Naive thymus-derived CD4-positive, alpha-beta T cell (primary cell): ENCODE data around the gene TTLL9. TPM values are rescaled to one million over a fixed set of nuclear protein-coding genes. Genes with fewer than 3 reads are reported as not detected.

Source experiments
- ATAC-seq: fragments of 150-1000 bp; cut with Tn5 transposase; 2 replicates; pipeline ENCODE4 v1.10.0; 2021; ENCODE audit warnings: mild to moderate bottlenecking, moderate library complexity
- CTCF ChIA-PET: fragments of 350-600 bp; sonication (Branson Sonifier 250); formaldehyde crosslinking; loops from one replicate; lab custom pipeline; 2021; ENCODE audit warnings: antibody characterized with exemption; lab: Charles Lee
- POLR2A ChIA-PET: fragments of 350-600 bp; sonication (Branson Sonifier 250); formaldehyde crosslinking; loops from one replicate; lab custom pipeline; 2021; ENCODE audit warnings: antibody characterized with exemption, inconsistent platforms; lab: Charles Lee
- DNase-seq, 9 donors: peaks; one replicate each; pipeline versions ENCODE4 v3.0.0 to v3.0.0-alpha.2; 2020 to 2022; ENCODE audit warnings: mixed read lengths in 1 of 9
- H3K27ac ChIP-seq: one replicate; pipeline ENCODE4 v1.7.0; 2013; ENCODE audit warnings: mild to moderate bottlenecking, low read depth, low read length, moderate library complexity
- H3K27me3 ChIP-seq, 2 donors: one replicate each; pipeline ENCODE4 v1.7.0; 2013; ENCODE audit warnings: low read length in 2 of 2, mild to moderate bottlenecking in 2 of 2, moderate library complexity in 2 of 2; ENCODE audit not compliant: control insufficient read depth in 2 of 2, insufficient read depth in 2 of 2
- H3K36me3 ChIP-seq, 3 experiments: 1 replicate in 2 of 3; 2 replicates in 1 of 3; pipeline ENCODE4 v1.7.0; 2013; ENCODE audit warnings: low read length in 3 of 3, mild to moderate bottlenecking in 3 of 3, moderate library complexity in 1 of 3; ENCODE audit not compliant: insufficient read depth in 3 of 3, control insufficient read depth in 2 of 3
- H3K4me1 ChIP-seq, 2 donors: one replicate each; pipeline ENCODE4 v1.7.0; 2013; ENCODE audit warnings: low read length in 2 of 2, mild to moderate bottlenecking in 2 of 2, moderate library complexity in 1 of 2; ENCODE audit not compliant: control insufficient read depth in 2 of 2, insufficient read depth in 2 of 2
- H3K4me3 ChIP-seq: 2 replicates; pipeline ENCODE4 v1.7.0; 2013; ENCODE audit warnings: mild to moderate bottlenecking, low read length
- H3K9me3 ChIP-seq, 3 experiments: 1 replicate in 2 of 3; 2 replicates in 1 of 3; pipeline ENCODE4 v1.7.0; 2013; ENCODE audit warnings: low read length in 3 of 3; ENCODE audit not compliant: control insufficient read depth in 2 of 3
- H3K27ac Mint-ChIP-seq, 9 donors: one replicate each; pipeline ENCODE4 v1.8.0; 2020 to 2022; ENCODE audit warnings: mixed read lengths in 9 of 9, mild to moderate bottlenecking in 8 of 9, moderate library complexity in 5 of 9, inconsistent platforms in 2 of 9
- H3K27me3 Mint-ChIP-seq, 5 donors: one replicate each; pipeline ENCODE4 v1.8.0; 2021 to 2022; ENCODE audit warnings: mixed read lengths in 5 of 5, mild to moderate bottlenecking in 1 of 5
- H3K36me3 Mint-ChIP-seq, 5 donors: one replicate each; pipeline ENCODE4 v1.8.0; 2020 to 2022; ENCODE audit warnings: mixed read lengths in 5 of 5, mild to moderate bottlenecking in 3 of 5, inconsistent platforms in 1 of 5
- H3K4me1 Mint-ChIP-seq, 7 donors: one replicate each; pipeline ENCODE4 v1.8.0; 2020 to 2022; ENCODE audit warnings: mixed read lengths in 7 of 7, mild to moderate bottlenecking in 3 of 7, inconsistent platforms in 1 of 7
- H3K4me3 Mint-ChIP-seq, 10 donors: one replicate each; pipeline ENCODE4 v1.8.0; 2020 to 2022; ENCODE audit warnings: mild to moderate bottlenecking in 10 of 10, mixed read lengths in 10 of 10, moderate library complexity in 6 of 10, inconsistent platforms in 2 of 10
- H3K9me3 Mint-ChIP-seq, 11 donors: one replicate each; pipeline ENCODE4 v1.8.0; 2020 to 2022; ENCODE audit warnings: mixed read lengths in 11 of 11, mild to moderate bottlenecking in 4 of 11, inconsistent platforms in 1 of 11, moderate library complexity in 1 of 11
- intact Hi-C, 2 donors: fragments of 100-400 bp; cut with micrococcal nuclease; formaldehyde crosslinking; loops; one replicate each; pipeline ENCODE4 v1.15.1; 2023
- polyA plus RNA-seq, 2 donors: library from polyadenylated mRNA; unstranded; fragments of 300-500 nt; fragmentation: Illumina TruSeq; gene quantifications; one replicate each; pipeline ENCODE4 v1.2.3, GENCODE V29; 2021
- total RNA-seq, 6 experiments: library from RNA in 5 of 6; stranded (reverse) in 5 of 6; gene quantifications; 1 replicate in 5 of 6; 2 replicates in 1 of 6; pipeline ENCODE4 v1.2.3 and lab custom pipeline; 2021 to 2026

The TTLL9 gene
- total and polyA plus RNA-seq, 7 experiments from 2014 or later, result not detected

GRCh38 chr20:31862157-31862470 lies 8.3 kb upstream of the TTLL9 start:
- Mint-ChIP-seq H3K36me3 (no peaks in the 10 kb centered on the region), H3K4me3 (peak overlapping the region; percentile 44 to 88 (median 69)), H3K9me3 (peaks cover 0 to 2% (median 0%) of the 10 kb centered on the region in 11 donors), H3K27me3 (peaks cover 17 to 55% (median 31%) of the 10 kb centered on the region in 5 donors), H3K27ac (peak overlapping the region in 1 of 9 donors; percentile 24), H3K4me1 (peaks cover 5 to 22% (median 11%) of the 10 kb centered on the region in 7 donors)
- ChIA-PET POLR2A (interaction anchor here (0.6 kb wide), 1 partner anchor 89 kb away, joined by 3 read pairs; the partner anchor contains the start of gene PDRG1), CTCF (no interaction called here)
- no peak overlapping the region for H3K27ac ChIP-seq
- no peaks in the 10 kb centered on the region for H3K9me3 ChIP-seq
- no peaks in the 10 kb centered on the region for H3K36me3 ChIP-seq
- intact Hi-C loops, result no loop called here
- H3K4me3 ChIP-seq, result no peak overlapping the region
- peaks cover 4 to 12% of the 10 kb centered on the region in 2 donors for H3K4me1 ChIP-seq
- DNase-seq, result no peak
- peaks cover 0 to 10% of the 10 kb centered on the region in 2 donors for H3K27me3 ChIP-seq
- ATAC-seq, result no peak

GRCh38 chr20:31862506-31862905 lies 7.9 kb upstream of the TTLL9 start:
- Mint-ChIP-seq H3K27me3 (peaks cover 17 to 53% (median 27%) of the 10 kb centered on the region in 5 donors), H3K4me3 (peak overlapping the region in 6 of 10 donors; percentile 49 to 88 (median 64)), H3K9me3 (peaks cover 0 to 2% (median 0%) of the 10 kb centered on the region in 11 donors), H3K4me1 (peaks cover 5 to 20% (median 11%) of the 10 kb centered on the region in 7 donors), H3K36me3 (no peaks in the 10 kb centered on the region), H3K27ac (no peak overlapping the region)
- POLR2A ChIA-PET, result no interaction called here
- H3K27me3 ChIP-seq, result peaks cover 0 to 10% of the 10 kb centered on the region in 2 donors
- CTCF ChIA-PET, result interaction anchor here (0.6 to 1.6 kb wide), 2 partner anchors 8 to 18 kb away, joined by 5 to 6 read pairs; no protein-coding TSS in a partner anchor
- no peak overlapping the region for H3K27ac ChIP-seq
- intact Hi-C loops, result no loop called here
- H3K4me3 ChIP-seq, result no peak overlapping the region
- H3K9me3 ChIP-seq, result no peaks in the 10 kb centered on the region
- peaks cover 4 to 12% of the 10 kb centered on the region in 2 donors for H3K4me1 ChIP-seq
- no peak for DNase-seq
- H3K36me3 ChIP-seq, result no peaks in the 10 kb centered on the region
- no peak for ATAC-seq

- POLR2A ChIA-PET, result no interaction called here
- Mint-ChIP-seq H3K4me3 (no peak overlapping the region), H3K36me3 (no peaks in the 10 kb centered on the region), H3K9me3 (peaks cover 0 to 2% (median 0%) of the 10 kb centered on the region in 11 donors), H3K27ac (peak overlapping the region in 1 of 9 donors; percentile 43), H3K27me3 (peaks cover 13 to 55% (median 24%) of the 10 kb centered on the region in 5 donors), H3K4me1 (peaks cover 5 to 15% (median 11%) of the 10 kb centered on the region in 7 donors)
- H3K27me3 ChIP-seq, result peaks cover 0 to 10% of the 10 kb centered on the region in 2 donors
- ATAC-seq (no peak), DNase-seq (no peak)
- H3K27ac ChIP-seq, result no peak overlapping the region
- CTCF ChIA-PET, result interaction anchor here (0.6 to 1.6 kb wide), 2 partner anchors 9 to 27 kb away, joined by 3 to 5 read pairs; no protein-coding TSS in a partner anchor
- H3K36me3 ChIP-seq, result no peaks in the 10 kb centered on the region
- no peak overlapping the region for H3K4me3 ChIP-seq
- intact Hi-C loops, result no loop called here
- peaks cover 4 to 12% of the 10 kb centered on the region in 2 donors for H3K4me1 ChIP-seq
- H3K9me3 ChIP-seq, result no peaks in the 10 kb centered on the region
Measured at GRCh38 chr20:31863296-31864085, 6.9 kb upstream of the TTLL9 start.

- Mint-ChIP-seq H3K27me3 (peaks cover 12 to 55% (median 25%) of the 10 kb centered on the region in 5 donors), H3K4me1 (peaks cover 9 to 19% (median 13%) of the 10 kb centered on the region in 7 donors), H3K27ac (no peak overlapping the region), H3K36me3 (peaks cover 0 to 1% (median under 1%) of the 10 kb centered on the region in 5 donors), H3K4me3 (no peak overlapping the region), H3K9me3 (peaks cover 0 to 2% (median 0%) of the 10 kb centered on the region in 11 donors)
- H3K36me3 ChIP-seq, result no peaks in the 10 kb centered on the region
- peaks cover 5 to 16% of the 10 kb centered on the region in 2 donors for H3K27me3 ChIP-seq
- ATAC-seq (no peak), DNase-seq (no peak)
- H3K27ac ChIP-seq, result no peak overlapping the region
- intact Hi-C loops, result no loop called here
- no peak overlapping the region for H3K4me3 ChIP-seq
- CTCF ChIA-PET, result no interaction called here
- no peaks in the 10 kb centered on the region for H3K9me3 ChIP-seq
- H3K4me1 ChIP-seq, result peaks cover 4 to 12% of the 10 kb centered on the region in 2 donors
- POLR2A ChIA-PET, result no interaction called here
Measured at GRCh38 chr20:31864521-31865400, 5.7 kb upstream of the TTLL9 start.

GRCh38 chr20:31866221-31866620 lies 4.2 kb upstream of the TTLL9 start:
- DNase-seq (no peak), ATAC-seq (no peak)
- H3K27me3 ChIP-seq, result peaks cover 8 to 19% of the 10 kb centered on the region in 2 donors
- no peaks in the 10 kb centered on the region for H3K36me3 ChIP-seq
- Mint-ChIP-seq H3K27me3 (peaks cover 22 to 53% (median 28%) of the 10 kb centered on the region in 5 donors), H3K4me3 (no peak overlapping the region), H3K36me3 (peaks cover 0 to 8% (median 4%) of the 10 kb centered on the region in 5 donors), H3K9me3 (peaks cover 0 to 2% (median 0%) of the 10 kb centered on the region in 11 donors), H3K4me1 (peaks cover 12 to 20% (median 15%) of the 10 kb centered on the region in 7 donors), H3K27ac (no peak overlapping the region)
- ChIA-PET CTCF (no interaction called here), POLR2A (no interaction called here)
- no peak overlapping the region for H3K4me3 ChIP-seq
- intact Hi-C loops, result no loop called here
- H3K27ac ChIP-seq, result no peak overlapping the region
- no peaks in the 10 kb centered on the region for H3K9me3 ChIP-seq
- H3K4me1 ChIP-seq, result peaks cover 0 to 4% of the 10 kb centered on the region in 2 donors
